ENCODE measurements around the gene CREB1.

CREB1 gene

DNA sequence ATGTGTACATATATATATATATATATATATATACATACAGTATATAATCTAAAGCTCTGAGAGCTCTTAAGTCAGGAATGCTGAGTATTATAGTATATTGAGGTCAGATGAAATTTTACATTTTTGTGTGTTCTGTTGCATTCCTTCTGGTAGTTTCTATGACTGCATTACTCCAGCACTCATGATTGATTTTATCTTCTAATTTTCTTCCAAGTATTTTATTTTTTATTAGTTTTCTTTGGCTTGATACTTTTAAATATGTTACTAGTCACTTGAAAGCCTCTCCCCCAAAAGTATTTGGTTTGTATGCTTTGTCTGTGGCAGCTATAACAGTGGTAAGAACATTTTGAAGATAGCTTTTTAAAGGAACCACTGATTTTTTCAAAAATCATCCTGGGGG, 70.5 kb downstream of the CREB1 start:
- Histone ChIP-seq H3K27ac (no peak overlapping the region), H3K4me3 (no peak overlapping the region), H3K27me3 (no peaks in the 10 kb centered on the region), H3K4me1 (no peaks in the 10 kb centered on the region), H3K9me3 (no peaks in the 10 kb centered on the region), H4K20me1 (peaks cover 36% of the 10 kb centered on the region; the same call in 1 of the 2 replicates), H3K36me3 (peaks cover 59% of the 10 kb centered on the region), H3K9ac (no peak overlapping the region), H3K4me2 (no peak overlapping the region)
- no peak for TF ChIP-seq Cebpa-rat (IDR thresholded peaks at IDR 0.05)

DNA sequence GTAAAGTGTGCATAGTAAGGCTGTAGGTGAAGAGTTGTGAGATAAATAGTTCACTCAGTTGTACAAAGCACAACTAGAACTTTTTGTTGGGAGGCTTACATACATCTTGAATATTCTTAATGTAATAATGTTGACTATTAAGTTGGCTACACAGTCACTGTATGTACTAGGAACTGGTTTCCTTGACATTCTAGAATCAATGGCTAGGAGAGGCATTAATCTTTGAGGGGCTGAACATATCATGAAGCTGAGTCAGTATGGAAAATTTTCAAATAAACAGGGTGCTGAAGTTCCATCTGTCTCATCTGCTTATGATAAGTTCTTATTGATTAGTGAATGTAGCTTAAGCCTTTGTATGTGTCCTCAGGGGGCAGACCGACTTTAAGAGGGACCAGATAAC, 72.0 kb downstream of the CREB1 start:
- H3K36me3 ChIP-seq: peaks cover 47% of the 10 kb centered on the region
- H3K9ac ChIP-seq: no peak overlapping the region
- no peak for TF ChIP-seq Cebpa-rat (IDR thresholded peaks at IDR 0.05)
- H3K4me2 ChIP-seq: no peak overlapping the region
- no peak overlapping the region for H3K4me3 ChIP-seq
- H4K20me1 ChIP-seq: peaks cover 24% of the 10 kb centered on the region; the same call in 1 of the 2 replicates
- H3K4me1 ChIP-seq: no peaks in the 10 kb centered on the region
- no peak overlapping the region for H3K27ac ChIP-seq
- no peaks in the 10 kb centered on the region for H3K27me3 ChIP-seq
- H3K9me3 ChIP-seq: no peaks in the 10 kb centered on the region

DNA sequence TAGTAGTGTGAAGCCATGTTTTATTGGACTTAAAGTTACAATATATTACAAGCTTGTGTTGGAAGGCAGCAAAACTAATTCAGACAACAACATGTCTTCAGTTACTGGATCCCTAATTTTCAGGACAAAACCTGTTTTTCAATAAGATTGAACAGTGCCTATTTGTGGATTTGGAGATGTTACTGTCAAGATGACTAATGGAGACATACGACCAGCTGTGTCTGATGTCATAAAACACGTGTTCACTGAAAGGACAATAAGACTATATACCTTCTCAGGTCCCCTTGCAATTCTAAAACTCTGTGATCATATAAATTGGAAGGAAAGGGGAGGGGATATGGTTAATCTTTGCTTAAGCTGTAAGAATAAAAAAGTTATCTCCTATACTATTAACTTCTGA, 73.7 kb downstream of the CREB1 start:
- no peaks in the 10 kb centered on the region for H3K4me1 ChIP-seq
- H3K4me3 ChIP-seq: no peak overlapping the region
- H3K36me3 ChIP-seq: peaks cover 48% of the 10 kb centered on the region
- H4K20me1 ChIP-seq: 0 out of 2 replicates have a peak, but pooled peaks cover 24% of the 10 kb centered on the region
- H3K27ac ChIP-seq: no peak overlapping the region
- H3K4me2 ChIP-seq: no peak overlapping the region
- H3K27me3 ChIP-seq: no peaks in the 10 kb centered on the region
- H3K9me3 ChIP-seq: no peaks in the 10 kb centered on the region
- TF ChIP-seq Cebpa-rat (IDR thresholded peaks at IDR 0.05): no peak
- no peak overlapping the region for H3K9ac ChIP-seq

- H3K27ac ChIP-seq: no peak overlapping the region
- H3K4me2 ChIP-seq: no peak overlapping the region
- no peak overlapping the region for H3K9ac ChIP-seq
- H3K36me3 ChIP-seq: peaks cover 50% of the 10 kb centered on the region
- H4K20me1 ChIP-seq: 0 out of 2 replicates have a peak, but pooled peaks cover 24% of the 10 kb centered on the region
- H3K9me3 ChIP-seq: no peaks in the 10 kb centered on the region
- no peak for TF ChIP-seq Cebpa-rat (IDR thresholded peaks at IDR 0.05)
- no peak overlapping the region for H3K4me3 ChIP-seq
- no peaks in the 10 kb centered on the region for H3K4me1 ChIP-seq
- no peaks in the 10 kb centered on the region for H3K27me3 ChIP-seq
Measured at GRCh38 chr2:207606399-207606798, 76.6 kb downstream of the CREB1 start.

DNA sequence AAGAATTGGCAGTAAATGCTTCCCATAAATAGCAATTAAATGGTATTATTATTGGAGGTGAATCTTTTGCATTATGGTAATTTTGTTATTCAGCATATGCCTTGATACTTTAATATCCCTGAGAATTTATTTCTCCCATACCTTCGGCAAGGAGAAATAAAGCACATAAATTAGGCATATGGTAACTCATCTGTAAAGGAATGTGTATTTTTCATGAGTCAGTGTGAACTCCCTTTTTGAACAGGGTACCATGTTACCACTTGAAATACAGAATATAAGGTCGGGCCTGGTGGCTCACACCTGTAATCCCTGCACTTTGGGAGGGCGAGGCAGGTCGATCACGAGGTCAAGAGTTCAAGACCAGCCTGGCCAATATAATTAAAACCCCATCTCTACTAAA, 77.1 kb downstream of the CREB1 start:
- H4K20me1 ChIP-seq: 0 out of 2 replicates have a peak, but pooled peaks cover 20% of the 10 kb centered on the region
- H3K27ac ChIP-seq: no peak overlapping the region
- no peak for TF ChIP-seq Cebpa-rat (IDR thresholded peaks at IDR 0.05)
- no peaks in the 10 kb centered on the region for H3K9me3 ChIP-seq
- H3K4me1 ChIP-seq: no peaks in the 10 kb centered on the region
- no peak overlapping the region for H3K9ac ChIP-seq
- no peaks in the 10 kb centered on the region for H3K27me3 ChIP-seq
- H3K4me2 ChIP-seq: no peak overlapping the region
- H3K36me3 ChIP-seq: peaks cover 45% of the 10 kb centered on the region
- H3K4me3 ChIP-seq: no peak overlapping the region

DNA sequence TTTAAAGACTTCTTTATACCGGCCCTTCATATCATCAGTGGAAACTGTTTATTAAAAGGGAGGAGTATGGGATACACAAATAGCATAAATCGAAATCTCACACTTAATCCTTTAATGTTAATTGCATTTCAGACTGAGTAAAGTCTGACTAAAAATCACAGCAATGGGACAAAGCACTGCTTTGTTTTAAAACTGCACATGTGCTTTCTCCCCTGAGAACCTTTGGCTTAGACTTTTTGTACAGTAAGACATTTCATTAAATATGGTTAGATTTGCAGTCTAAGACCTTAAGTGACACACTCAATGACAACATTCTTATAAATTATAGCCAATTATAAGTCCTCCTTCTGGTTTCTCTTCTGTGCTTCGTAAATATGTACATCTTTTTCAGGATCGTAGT, 83.0 kb downstream of the CREB1 start:
- Histone ChIP-seq H3K4me1 (peaks cover 9% of the 10 kb centered on the region), H3K27ac (no peak overlapping the region), H3K4me2 (no peak overlapping the region), H3K36me3 (peaks cover 59% of the 10 kb centered on the region), H4K20me1 (no peaks in the 10 kb centered on the region), H3K4me3 (no peak overlapping the region), H3K9me3 (no peaks in the 10 kb centered on the region), H3K27me3 (no peaks in the 10 kb centered on the region), H3K9ac (no peak overlapping the region)
- TF ChIP-seq Cebpa-rat (IDR thresholded peaks at IDR 0.05): no peak

DNA sequence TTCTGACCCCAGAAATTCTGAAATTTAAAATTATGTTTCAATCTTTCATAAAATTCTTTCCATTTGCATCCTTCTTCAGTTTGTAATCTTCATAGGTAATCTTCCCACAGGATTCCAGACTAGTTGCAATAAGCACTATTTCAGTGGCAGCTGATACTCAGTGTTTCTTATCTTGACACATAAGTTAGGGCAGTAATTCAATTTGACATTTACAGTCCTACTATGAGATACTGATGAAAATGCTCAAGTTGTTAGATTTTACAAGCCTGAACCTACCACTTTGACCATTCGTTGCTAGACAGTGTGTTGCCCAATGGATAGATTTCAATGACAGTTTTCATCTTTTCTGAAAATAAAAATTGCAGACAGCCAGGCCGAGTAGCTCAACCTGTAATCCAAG, 85.1 kb downstream of the CREB1 start:
- H3K27me3 ChIP-seq: no peaks in the 10 kb centered on the region
- no peak overlapping the region for H3K27ac ChIP-seq
- peaks cover 22% of the 10 kb centered on the region for H3K4me1 ChIP-seq
- peaks cover 61% of the 10 kb centered on the region for H3K36me3 ChIP-seq
- TF ChIP-seq Cebpa-rat (IDR thresholded peaks at IDR 0.05): no peak
- no peak overlapping the region for H3K4me2 ChIP-seq
- H3K9ac ChIP-seq: no peak overlapping the region
- H4K20me1 ChIP-seq: no peaks in the 10 kb centered on the region
- no peaks in the 10 kb centered on the region for H3K9me3 ChIP-seq
- H3K4me3 ChIP-seq: no peak overlapping the region

- no peaks in the 10 kb centered on the region for H4K20me1 ChIP-seq
- no peak overlapping the region for H3K27ac ChIP-seq
- no peak overlapping the region for H3K9ac ChIP-seq
- no peak overlapping the region for H3K4me3 ChIP-seq
- peak overlapping the region; percentile 22; the same call in 1 of the 2 replicates for H3K4me2 ChIP-seq
- peaks cover 69% of the 10 kb centered on the region for H3K36me3 ChIP-seq
- peaks cover 35% of the 10 kb centered on the region for H3K4me1 ChIP-seq
- no peaks in the 10 kb centered on the region for H3K9me3 ChIP-seq
- H3K27me3 ChIP-seq: no peaks in the 10 kb centered on the region
- TF ChIP-seq Cebpa-rat (IDR thresholded peaks at IDR 0.05): no peak
Measured at GRCh38 chr2:207616185-207616584, 86.4 kb downstream of the CREB1 start.

- Histone ChIP-seq H3K4me3 (no peak overlapping the region), H3K36me3 (peaks cover 78% of the 10 kb centered on the region), H3K4me1 (peaks cover 45% of the 10 kb centered on the region), H4K20me1 (no peaks in the 10 kb centered on the region), H3K4me2 (no peak overlapping the region), H3K27ac (no peak overlapping the region), H3K9ac (no peak overlapping the region), H3K27me3 (no peaks in the 10 kb centered on the region), H3K9me3 (no peaks in the 10 kb centered on the region)
- TF ChIP-seq Cebpa-rat (IDR thresholded peaks at IDR 0.05): no peak
Measured at GRCh38 chr2:207617011-207617671, 87.4 kb downstream of the CREB1 start.

- H3K36me3 ChIP-seq: peaks cover 70% of the 10 kb centered on the region
- H3K27me3 ChIP-seq: no peaks in the 10 kb centered on the region
- H3K4me3 ChIP-seq: peak overlapping the region; percentile 15; the same call in 1 of the 2 replicates
- TF ChIP-seq Cebpa-rat (IDR thresholded peaks at IDR 0.05): no peak
- peak overlapping the region; percentile 67 for H3K27ac ChIP-seq
- H3K4me1 ChIP-seq: peaks cover 67% of the 10 kb centered on the region
- H3K4me2 ChIP-seq: peak overlapping the region; percentile 92
- H3K9me3 ChIP-seq: no peaks in the 10 kb centered on the region
- no peaks in the 10 kb centered on the region for H4K20me1 ChIP-seq
- H3K9ac ChIP-seq: 0 out of 2 replicates have a peak overlapping the region, but pooled peaks have one; percentile 12
Measured at GRCh38 chr2:207619764-207620203, 90.0 kb downstream of the CREB1 start.

Data from BLaER1 (cell line).